HCEC 1CT (cell line): ENCODE measurements around the gene MFN1.
"Not testable (repeated sequence)": the region's sequence is repeated elsewhere in the genome, so short reads cannot be mapped to it uniquely, and the experiment has no call there.

Experiments
- DNase-seq: peaks from one replicate; pipeline ENCODE4 v3.0.0-alpha.2; 2017

MFN1 gene

DNA sequence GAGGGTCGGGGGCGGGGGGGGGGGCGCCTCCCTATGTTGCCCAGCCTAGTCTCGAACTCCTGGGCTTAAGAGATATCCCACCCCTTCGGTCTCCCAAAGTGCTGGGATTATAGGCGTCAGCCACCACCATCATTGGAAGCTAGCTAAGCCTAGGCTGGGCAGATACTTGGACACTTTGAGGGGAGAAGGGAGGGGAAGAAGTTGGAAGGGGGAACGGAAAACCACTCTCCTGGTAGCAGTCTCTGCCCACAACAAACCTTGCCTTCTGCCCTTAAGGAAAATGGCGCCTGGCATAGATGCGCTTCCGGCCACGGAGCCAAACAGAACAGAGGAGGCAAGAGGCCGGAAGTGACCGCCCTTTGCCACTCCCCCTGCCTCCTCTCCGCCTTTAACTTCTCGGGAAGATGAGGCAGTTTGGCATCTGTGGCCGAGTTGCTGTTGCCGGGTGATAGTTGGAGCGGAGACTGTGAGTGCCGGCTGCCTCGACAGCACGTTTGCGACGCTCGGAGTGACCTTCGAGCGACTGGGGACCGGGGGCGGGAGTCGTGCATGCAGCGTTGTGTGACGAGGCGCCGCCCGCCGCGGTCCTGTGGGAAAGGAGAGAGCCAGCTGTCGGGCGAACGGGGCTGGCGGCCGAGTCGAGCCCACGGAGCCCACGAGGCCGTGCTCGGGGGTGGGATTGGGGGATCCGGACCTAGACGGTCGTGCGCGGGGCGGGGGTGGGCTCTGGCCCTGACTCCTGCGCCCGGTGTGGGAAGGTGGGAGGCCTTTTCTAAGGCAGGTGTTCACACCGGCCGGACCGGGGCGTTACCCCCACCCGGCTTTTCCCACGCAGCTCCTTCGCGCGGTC, at the start of gene MFN1:
Gene MFN1 (plus strand): TSS at position 365 of the 850 bp plus-strand sequence. CDS start 1,143 bp downstream, outside the sequence.
- DNase-seq: peak; percentile 96

DNA sequence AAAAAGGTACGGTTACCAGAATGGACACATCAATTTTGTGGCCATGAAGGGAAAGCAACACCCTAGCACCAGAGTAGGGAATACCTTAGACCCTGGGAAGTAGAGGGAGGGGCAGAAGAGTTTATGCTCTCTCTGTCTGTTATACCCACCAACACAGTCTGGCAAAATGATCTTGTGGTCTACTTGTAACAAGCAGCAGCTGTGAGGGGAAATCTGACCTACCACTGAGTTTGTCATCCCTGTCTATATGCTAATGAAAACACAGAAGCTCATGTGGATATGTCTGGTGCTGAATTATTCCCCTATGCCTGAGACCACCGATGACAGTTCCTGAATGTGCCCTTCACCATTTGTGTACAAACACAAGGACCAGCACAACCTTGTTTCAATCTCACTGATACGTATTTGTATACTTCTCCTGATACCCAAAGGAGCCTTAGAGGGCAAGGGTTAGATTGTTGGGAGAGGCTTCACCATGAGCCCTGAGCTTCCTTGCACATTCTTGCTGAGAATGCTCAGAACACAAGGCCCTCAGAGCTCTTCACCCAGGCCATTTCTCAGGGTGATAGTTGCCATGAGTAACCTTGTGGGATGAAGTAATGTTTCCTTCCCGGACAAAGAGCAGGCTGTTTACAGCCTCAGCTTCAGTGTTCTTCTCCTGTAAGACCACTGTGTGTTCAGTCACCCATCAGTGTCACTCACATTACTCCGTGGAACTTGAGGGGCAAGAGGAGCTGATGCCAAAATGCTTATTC, 49.4 kb upstream of the MFN1 start:
- no peak for DNase-seq

DNA sequence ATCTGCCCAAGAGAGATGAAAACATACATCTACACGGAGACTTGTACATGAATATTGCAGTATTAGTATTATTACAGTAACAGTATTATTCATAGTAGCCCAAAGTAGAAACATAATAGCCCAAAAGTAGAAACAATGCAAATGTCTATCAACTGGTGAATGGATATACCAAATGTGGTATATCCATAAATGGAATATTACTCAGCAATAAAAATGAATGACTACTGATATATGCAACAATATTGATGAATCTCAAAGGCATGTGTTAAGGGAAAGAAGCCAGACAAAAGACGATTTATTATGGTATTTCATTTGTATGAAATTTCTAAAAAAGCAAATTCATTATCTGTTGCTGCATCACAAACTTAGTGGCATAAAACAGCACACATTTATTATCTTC, 48.2 kb upstream of the MFN1 start:
- DNase-seq: no peak

DNA sequence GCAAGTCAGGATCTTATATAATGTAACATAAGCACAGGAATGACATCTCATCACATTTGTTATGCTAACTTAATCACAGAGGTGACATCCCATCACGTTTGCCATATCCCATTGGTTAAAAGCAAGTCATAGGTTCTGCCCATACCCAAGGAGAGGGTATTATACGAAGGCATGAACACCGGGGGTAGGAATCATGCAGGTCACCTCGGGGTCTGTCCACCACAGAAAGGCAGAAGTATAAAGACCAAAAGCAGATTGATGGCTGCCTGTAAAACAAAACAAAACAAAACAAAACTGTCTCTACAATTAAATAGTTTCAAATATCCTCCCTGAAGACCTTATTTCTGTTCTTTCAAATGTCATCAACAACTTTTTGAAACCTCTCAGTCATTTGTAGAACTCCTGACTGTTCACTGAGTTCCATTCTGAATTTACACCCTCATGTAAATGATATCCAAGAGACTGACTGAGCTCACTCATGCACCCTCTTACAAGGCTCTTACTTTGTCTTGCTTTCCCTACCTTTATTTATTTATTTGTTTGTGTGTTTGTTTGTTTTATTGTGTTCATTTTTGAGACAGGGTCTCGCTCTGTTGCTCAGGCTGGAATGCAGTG, 47.4 kb upstream of the MFN1 start:
- no peak for DNase-seq

DNA sequence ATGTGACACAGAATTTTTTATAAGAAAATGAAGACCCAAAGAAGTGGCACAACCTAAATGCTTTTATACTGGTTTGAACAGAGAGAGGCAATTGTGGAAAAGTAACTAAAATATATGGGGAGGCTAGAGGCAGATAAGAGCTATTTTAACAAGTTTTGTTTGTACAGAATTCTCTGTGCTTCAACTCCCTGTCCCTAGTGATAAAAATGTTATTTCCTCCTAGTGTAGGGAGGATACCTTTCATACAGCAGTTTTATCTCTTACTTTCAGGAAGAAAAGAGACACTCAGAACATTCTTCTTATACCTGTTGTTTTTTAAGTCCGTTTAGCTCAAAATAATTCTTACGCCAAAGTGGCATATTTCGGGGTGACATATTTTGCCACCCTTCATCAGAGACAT, 45.9 kb upstream of the MFN1 start:
- DNase-seq: no peak

DNA sequence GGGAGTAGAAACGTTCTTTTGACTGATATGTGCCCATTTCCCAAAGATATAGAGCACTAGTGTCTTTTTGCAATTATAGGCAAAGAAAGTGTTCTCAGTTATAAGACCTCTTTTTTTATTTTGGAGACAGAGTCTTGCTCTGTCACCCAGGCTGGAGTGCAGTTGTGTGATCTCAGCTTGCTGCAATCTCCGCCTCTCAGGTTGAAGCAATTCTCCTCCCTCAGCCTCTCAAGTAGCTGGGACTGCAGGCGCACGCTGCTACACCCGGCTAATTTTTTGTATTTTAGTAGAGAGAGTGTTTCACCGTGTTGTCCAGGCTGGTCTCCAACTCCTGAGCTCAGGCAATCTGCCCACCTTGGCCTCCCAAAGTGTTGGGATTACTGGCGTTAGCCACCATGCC, 45.4 kb upstream of the MFN1 start:
- no peak for DNase-seq

DNA sequence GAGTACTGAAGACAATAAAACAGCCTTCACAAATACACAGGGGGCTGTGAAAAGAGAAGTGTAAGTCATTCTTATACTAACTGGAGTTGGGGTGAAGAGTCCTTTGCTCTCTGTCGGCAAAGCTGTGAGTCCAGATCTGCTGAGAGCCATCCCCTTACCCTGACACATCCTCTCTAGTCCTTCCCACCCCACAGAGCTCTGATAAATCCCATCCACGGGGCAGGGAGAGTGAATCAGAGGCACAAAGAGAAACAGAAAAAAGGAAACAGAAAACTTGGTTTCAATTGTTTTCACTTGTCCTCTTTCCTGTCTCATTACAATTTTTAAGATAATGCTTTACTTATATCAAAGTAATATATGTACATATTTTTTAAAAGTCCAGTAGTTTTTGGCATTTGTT, 42.9 kb upstream of the MFN1 start:
- DNase-seq: no peak

DNA sequence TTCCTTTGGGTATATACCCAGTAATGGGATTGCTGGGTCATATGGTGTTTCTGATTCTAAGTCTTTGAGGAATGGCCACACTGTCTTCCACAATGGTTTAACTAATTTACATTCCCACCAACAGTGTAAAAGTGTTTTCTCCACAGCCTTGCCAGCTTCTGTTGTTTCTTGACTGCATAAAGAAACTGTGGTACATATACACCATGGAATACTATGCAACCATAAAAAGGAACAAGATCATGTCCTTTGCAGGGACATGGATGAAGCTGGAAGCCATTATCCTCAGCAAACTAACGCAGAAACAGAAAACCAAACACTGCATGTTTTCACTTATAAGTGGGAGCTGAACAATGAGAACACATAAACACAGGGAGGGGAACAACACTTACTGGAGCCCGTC, 40.1 kb upstream of the MFN1 start:
- DNase-seq: not testable (repeated sequence)

DNA sequence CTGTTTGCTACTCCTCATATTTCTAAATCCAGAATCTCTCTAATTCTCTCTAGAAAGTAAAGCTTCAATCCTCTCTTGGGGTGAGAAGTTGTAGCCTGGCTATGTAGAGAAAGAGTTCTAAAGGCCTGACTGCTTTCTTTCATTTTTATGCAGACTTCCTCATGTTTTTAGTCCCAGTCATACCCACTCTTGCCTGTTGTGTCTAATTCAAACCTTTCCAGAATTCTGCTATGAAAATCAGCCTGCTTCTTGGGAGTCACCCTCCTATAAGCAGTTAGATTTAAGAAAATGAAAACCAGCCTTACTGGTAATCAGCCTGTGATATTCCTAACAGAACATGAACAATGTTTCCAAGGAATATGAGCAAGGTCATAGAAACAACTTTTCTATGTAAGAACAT, 39.5 kb upstream of the MFN1 start:
- no peak for DNase-seq

DNA sequence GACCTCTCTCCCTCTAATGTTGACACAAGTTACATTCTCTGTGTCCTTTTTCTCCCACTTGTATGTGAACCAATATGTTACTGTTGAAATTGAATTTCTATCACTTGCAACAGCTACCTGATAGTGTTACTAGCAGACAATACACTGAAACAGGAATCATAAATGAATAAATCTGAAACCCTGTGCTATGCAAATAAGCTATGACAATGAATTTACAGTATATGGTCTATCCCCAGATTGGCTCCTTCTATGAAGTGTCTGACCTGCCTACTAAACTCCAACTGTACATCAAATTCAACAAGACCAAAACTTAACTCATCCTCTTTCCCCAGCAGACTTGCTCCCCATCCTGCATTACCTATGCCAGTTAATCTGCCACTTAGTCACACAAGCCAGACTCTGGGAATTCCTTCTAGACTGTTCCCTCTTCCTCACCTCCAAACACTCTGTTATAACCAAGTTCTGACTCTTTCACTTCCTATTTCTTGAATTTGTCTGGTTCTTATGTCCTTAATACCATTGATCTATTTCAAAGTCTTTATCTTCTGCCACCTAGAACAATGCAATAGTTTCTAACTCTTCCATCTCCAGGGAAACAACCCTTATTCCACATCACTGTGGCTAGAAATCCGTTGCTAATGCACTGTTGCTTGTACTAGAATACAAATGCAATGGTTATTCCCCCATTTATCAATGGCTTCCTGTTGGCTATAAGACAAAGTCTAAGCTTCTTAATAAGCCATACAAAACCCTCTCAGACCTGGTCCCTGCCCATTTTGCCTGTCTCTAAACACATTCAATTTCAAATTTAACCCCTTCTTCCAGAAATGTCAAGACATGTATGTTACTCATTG, 38.1 kb upstream of the MFN1 start:
- DNase-seq: no peak

DNA sequence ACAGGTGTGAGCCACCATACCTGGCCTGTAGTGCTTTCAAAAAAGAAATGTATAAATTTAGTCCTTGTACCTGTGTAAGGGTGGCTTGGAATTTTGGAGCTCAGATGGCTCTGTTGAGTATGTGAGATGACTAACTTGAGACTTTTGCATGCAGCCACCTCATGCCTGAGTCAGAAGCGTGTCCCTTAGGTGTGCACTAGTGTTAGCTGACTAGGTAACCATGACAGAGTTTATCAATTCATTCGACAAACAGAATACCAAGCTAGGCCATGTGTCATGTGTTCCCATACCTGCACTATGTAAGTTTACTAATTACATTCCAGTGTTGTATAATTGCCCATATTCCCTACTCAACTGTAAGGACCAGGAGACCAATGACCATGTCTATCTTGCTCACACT, 28.6 kb upstream of the MFN1 start:
- DNase-seq: no peak

DNA sequence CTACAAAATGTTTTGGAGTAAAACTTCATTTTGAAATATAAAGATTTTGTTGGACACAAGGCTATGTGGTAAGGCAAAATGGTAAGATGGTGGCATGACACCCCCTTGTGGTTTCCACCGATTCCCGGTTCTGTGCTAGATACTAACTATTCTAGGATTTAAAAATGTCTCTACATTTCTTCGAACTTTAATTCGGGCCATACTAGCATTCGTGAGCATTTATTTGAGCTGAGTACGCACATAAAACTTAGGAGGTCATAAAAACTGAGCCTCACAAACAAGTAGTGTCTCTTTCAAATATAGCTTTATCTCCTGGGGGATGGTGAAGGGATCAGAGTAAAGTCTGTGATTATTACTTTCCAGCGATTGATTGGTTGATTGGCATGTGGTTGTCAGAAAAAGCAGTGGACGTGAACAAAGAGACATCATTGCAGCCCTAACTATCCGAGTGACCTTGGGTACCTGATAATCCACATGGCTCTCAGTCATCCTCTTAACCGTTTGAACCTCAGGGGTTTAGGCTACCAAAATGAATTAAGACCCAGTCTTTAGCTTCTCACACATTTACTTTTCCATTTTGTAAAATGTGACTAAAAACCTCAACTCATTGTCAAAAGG, 25.7 kb upstream of the MFN1 start:
- peak; percentile 59 for DNase-seq

DNA sequence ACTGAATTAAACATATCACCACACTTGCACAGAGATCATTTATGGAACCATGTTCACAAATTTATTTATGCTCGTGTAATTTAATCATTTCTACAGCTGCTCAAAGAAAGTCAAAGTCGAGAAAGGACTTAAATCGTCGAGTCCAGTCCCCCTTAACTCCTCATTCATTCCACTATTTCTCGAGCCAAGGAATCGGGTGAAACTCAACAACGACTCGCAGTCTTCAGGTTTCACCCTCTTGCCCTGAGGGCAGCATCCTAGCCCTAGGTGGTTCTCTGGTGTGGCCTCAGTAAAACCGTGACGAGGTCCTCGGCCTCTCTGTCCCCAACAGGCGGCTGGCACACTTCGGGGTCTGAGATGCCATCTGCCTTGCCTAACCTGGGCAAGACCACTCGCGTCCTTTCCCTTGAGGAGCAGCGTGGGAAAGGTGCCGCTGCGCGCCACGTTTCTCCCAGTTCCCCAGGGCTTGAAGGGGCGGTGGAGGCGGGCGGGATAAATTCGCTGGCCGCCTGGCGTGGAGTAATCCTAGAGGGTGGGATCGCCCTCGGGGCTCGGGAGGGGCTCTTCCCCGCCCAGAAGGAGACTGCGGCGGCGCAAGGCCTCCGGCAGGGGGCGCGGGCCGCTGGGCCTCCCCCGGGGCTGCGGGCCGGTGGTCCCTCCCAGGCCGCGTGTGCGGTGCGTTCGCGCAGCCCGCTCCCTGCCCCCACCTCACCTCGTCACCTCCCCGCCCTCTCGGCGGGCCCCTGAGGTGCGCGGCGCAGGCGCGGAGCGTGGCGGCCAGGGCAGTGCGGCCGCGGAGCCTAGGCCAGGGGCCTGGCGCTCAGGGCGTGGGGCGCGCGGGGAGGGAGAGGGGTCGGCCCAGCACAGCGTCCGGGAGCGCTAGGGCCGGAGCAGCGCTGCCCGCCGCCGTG, 25.0 kb upstream of the MFN1 start, which contains the start of gene ZNF639:
Gene ZNF639 (plus strand): TSS at position 746 of the 911 bp plus-strand sequence. CDS start 5,263 bp downstream, outside the sequence.
- peak; percentile 80 for DNase-seq

DNA sequence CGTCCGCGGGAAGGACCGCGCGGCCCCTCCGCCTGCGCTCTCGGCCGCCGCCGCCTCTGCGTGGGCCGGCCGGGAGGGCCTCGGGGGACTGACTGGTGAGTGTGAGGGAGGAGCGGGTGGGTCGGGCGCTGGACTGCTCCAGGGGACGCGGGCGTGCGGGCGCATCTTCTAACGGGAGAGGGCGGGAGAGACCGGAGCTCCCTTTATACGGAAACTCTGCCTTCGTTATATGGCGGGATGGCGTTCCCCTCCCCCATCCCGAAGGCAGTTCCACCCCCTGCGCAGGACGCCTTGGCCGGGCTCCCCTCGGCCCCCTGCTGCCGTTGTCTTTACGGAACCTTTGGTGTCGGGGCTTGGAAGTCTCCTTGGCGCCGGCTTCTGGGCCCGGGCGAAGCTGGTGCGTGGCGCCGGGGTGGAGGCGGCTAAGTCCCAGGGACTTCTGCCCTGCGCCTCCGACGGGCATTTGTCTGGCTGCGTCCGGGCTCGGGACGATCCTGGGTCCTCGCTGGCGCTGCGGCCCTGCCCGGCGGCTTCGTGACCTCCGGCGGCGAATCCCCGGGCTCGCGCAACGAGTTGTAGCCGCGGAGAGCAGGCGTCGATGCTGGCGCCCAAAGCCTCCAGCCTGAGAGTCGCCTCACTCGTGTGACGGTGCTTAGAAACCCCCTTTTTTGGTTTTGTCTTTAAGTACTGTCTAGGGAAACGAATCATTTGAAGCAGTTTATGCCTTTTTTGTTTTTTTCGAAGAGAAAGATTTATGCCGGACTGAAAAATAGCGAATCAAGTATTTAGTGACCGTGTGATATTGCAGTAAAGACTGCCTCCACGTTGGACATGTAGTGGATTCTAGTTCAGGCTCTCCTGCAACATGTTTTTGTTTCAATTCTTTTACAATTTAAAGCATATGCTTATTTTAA, 24.1 kb upstream of the MFN1 start:
- DNase-seq: peak; percentile 78

DNA sequence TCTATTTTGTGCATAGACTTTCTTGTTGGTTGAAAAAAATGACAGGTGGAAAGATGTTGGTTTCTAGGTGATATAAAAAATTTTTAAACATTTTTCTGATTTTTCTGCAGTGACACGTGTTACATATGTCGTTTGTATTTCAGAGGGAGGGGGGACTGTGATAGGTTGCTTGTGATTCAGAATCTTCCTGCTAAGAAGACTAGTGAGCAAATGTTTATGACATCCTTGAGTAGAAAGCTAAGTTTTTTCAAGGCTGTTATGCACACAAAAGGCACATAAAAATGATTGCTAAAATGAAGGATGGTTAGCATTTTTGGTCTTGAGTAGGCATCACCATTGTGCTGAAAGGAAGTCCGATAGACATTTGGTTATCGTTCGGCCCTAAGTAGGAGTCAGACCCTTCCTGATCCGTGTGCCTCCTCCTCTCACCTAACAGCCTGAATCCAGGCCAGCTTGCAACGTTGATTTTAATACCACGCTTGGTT, 23.2 kb upstream of the MFN1 start:
- DNase-seq: peak; percentile 21

DNA sequence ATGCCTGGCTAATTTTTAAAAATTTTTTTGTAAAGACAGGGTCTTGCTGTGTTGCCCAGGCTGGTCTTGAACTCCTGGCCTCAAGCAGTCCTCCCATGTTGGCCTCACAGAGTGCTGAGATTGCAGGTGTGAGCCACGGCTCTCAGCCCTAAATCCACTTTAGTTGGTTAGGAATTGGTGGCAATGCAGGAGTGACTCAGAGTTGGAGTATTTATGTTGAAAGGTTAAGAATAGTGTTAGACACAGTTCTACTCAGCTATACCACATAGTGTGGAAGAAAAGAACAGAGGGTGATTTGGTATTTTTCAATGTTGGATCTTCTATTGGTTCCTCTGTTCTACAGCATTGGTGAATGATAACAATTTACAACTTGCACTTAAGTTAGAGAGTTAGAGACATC, 17.1 kb upstream of the MFN1 start:
- DNase-seq: peak; percentile 20

DNA sequence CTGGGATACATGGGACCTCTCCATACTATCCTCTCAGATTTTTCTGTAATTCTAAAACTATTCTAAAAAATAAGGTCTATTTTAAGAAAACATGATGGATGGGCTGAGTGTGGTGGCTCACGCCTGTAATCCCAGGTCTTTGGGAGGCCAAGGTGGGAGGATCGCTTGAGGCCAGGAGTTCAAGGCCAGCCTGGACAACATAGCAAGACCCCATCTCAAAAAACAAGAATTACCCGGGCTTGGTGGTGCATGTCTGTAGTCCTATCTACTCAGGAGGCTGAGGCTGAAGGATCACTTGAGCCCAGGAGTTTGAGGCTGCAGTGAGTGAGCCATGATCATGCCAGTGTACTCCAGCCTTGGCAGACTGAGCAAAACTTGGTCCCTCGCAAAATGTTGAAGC, 15.3 kb upstream of the MFN1 start:
- no peak for DNase-seq

DNA sequence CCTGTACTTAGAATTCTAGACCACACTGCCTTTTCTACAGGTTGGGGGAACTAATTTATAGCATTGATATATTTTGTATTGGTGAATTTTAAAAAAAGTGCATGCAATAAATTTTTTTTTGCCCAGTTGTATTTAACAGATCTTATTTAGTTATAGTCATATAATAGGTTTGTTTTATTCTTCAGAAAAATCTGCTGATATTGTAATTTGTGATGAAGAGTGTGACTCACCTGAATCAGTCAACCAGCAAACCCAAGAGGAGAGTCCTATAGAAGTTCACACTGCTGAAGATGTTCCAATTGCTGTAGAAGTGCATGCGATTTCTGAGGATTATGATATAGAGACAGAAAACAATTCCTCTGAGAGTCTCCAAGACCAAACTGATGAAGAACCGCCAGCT, 14.4 kb upstream of the MFN1 start:
- no peak for DNase-seq

DNA sequence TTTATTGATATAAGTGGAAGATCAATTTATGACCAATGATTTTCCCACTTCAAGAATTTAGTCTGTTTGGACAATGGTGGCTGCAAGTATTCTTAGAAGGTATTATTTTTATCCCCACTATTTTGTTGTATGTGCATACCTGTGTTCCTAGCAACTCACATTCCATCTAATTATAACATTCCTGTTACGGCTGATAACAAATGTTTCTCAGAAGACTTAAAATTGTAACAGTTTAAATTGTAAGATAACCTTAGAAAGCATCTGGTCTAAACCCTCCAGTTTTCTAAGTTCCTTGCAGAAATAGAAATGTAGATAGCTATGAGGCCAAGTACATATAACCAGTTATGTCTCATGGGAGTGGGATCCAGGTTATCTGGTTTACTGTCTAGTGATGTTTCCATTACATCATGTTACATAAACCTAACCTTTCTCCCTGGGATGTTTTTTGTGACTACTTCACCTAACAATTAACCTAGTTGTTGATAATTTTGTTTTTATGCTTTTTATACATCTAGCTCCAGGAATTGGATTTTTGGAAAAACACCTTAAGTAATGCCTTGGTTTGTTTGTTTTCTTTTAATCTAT, 11.1 kb upstream of the MFN1 start:
- no peak for DNase-seq
